Stimulated activated effector memory CD8-positive, alpha-beta T cell treated with anti-CD3 and anti-CD28 coated beads, Interleukin-12 subunit alpha, Interleukin-12 subunit beta, amount 100 ng/mL, for 72 hours (primary cell): ENCODE results near the gene WRAP73.

Experiments used
- ATAC-seq: fragments of 150-1000 bp; cut with Tn5 transposase; 2 replicates; pipeline ENCODE4 v1.10.0; 2021
- DNase-seq, 2 donors: peaks; one replicate each; pipeline ENCODE4 v3.0.0; 2021 to 2022; ENCODE audit warnings: low spot score in 2 of 2
- H3K27ac Mint-ChIP-seq: one replicate; pipeline ENCODE4 v1.8.0; 2022; ENCODE audit warnings: mild to moderate bottlenecking, mixed read lengths
- H3K36me3 Mint-ChIP-seq: one replicate; pipeline ENCODE4 v1.8.0; 2022; ENCODE audit warnings: mild to moderate bottlenecking, mixed read lengths
- H3K4me1 Mint-ChIP-seq: one replicate; pipeline ENCODE4 v1.8.0; 2022; ENCODE audit warnings: mixed read lengths
- H3K4me3 Mint-ChIP-seq: one replicate; pipeline ENCODE4 v1.8.0; 2022; ENCODE audit warnings: mild to moderate bottlenecking, mixed read lengths
- H3K9me3 Mint-ChIP-seq: one replicate; pipeline ENCODE4 v1.8.0; 2022; ENCODE audit warnings: mixed read lengths

Gene WRAP73

DNA sequence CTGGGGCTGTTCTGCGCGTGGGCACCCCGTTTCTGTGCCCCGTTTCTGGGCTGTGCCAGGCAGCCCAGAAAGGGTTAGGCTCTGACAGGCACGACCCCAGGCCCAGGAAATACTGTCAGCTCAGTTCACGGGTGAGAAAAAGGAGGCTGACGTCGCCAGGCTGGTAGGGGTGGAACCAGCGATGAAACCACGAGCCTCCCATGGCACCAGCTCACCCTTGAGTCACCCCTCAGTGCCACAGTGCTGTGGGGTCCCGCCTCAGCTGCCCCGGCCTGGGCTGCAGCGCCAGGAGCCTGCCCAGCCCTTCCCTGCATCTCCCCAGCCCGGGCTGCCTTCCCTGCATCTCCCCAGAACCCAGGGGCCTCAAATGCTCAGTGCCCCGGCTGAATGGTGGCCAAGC lies 50.1 kb downstream of the WRAP73 start:
- Mint-ChIP-seq H3K36me3 (no peaks in the 10 kb centered on the region), H3K27ac (no peak overlapping the region), H3K4me3 (no peak overlapping the region), H3K4me1 (peaks cover 16% of the 10 kb centered on the region), H3K9me3 (no peaks in the 10 kb centered on the region)
- no peak for ATAC-seq
- no peak for DNase-seq

DNA sequence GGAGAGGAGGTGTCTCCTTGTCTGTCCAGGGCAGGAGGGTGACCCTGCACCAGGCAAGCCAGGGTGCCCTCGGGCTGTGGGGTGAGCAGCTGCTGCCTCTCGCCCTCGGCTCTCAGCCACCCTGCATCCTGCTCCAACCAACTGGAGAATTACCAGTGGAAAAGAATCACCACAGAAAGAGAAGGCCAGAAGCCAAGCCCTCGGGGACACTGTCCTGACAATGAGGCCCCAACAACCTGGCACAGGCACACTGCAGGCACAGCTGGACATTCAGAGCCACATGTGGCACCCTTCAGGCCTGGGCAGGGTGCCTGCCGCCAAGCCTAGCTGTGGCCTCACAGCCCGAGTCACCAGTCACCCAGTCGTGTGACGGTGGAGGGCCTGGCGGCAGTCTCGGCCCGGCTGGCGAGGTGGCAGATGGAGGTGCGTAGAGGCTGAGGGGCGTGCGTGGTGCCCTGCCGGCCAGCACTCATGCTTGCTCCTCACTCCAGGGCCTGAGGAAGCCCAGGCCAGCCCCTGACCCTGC lies 50.6 kb downstream of the WRAP73 start:
- peak overlapping the region; percentile 57 for H3K4me3 Mint-ChIP-seq
- no peaks in the 10 kb centered on the region for H3K9me3 Mint-ChIP-seq
- peaks cover 16% of the 10 kb centered on the region for H3K4me1 Mint-ChIP-seq
- DNase-seq: no peak
- no peak for ATAC-seq
- peak overlapping the region; percentile 52 for H3K27ac Mint-ChIP-seq
- no peaks in the 10 kb centered on the region for H3K36me3 Mint-ChIP-seq

DNA sequence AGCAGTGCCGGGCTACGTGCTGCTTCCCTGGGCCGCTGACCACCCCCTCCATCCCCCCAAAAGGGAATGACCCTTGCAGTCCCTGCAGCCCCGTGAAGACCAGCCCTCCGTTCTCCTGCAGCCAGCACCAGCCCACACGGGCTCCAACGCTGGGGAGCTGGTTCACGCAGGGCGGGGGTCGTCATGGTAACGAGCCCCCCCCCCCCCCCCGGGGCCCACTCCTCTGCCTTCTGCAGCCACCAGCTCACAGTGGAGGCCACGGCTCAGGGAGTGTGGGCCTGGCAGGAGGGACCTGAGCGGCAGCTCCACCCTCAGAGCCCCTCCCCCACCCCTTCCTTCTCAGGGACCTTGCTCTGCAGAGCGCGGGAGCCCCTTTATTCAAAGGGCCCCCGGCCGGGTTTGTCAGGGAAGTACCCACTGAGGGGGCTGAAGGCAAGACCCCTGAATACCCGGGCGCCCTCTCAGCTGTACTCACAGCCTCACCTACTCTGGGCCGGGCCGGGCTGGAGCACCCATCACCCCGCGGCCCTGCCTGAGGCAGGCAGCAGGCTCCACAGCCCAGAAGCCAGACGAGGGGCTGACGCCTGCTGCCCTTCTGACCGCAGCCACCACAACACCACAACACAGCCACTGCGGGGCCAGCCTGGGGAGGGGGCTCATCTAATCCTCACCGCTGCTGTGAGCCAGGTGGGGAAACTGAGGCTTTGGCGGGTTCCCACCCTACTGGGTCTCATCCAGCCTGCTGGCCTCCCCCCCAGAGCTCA lies 51.2 kb downstream of the WRAP73 start:
- H3K27ac Mint-ChIP-seq: peak overlapping the region; percentile 52
- peak overlapping the region; percentile 57 for H3K4me3 Mint-ChIP-seq
- H3K9me3 Mint-ChIP-seq: no peaks in the 10 kb centered on the region
- no peak for DNase-seq
- H3K36me3 Mint-ChIP-seq: no peaks in the 10 kb centered on the region
- peaks cover 16% of the 10 kb centered on the region for H3K4me1 Mint-ChIP-seq
- no peak for ATAC-seq

DNA sequence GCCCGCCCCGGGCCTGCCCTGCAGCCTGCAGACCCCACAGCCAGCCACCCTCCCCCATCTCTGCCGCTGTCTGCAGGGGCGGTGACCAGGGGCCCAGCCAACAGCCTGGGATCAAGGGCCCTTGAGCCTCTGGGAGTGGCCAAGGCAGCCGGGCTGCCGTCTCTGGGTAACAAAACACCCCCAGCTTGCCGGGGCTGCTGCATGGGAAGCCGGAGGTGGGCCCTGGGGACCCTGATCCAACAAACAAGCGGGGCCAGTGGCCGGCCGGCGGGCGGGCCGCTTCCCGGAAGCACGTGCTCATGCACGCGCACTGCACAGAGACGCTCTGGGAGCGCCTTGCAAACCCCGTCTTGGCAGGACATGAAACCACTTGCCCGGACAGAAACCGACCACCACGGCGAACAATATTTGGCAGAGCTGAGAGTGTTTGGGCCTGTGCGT lies 51.8 kb downstream of the WRAP73 start:
- Mint-ChIP-seq H3K9me3 (no peaks in the 10 kb centered on the region), H3K36me3 (no peaks in the 10 kb centered on the region), H3K4me3 (peak overlapping the region; percentile 57), H3K4me1 (peaks cover 16% of the 10 kb centered on the region), H3K27ac (no peak overlapping the region)
- DNase-seq: no peak
- no peak for ATAC-seq

DNA sequence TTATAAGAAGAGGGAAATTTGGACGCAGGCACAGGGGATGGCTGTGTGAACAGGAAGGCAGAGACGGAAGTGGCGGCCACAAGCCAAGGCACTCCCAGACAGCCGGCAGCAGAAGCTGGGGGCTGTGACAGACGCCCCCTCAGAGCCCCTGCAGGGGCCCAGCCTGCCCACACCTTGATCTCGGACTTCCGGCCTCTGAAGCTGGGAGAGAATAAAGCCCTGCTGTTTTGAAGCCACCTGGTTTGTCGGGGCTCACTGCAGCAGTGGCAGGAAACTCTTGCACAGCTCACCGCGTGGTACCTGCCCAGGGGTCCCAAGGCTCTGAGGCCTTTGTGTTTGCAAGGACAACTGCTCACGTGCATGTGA lies 52.3 kb downstream of the WRAP73 start:
- no peak for DNase-seq

DNA sequence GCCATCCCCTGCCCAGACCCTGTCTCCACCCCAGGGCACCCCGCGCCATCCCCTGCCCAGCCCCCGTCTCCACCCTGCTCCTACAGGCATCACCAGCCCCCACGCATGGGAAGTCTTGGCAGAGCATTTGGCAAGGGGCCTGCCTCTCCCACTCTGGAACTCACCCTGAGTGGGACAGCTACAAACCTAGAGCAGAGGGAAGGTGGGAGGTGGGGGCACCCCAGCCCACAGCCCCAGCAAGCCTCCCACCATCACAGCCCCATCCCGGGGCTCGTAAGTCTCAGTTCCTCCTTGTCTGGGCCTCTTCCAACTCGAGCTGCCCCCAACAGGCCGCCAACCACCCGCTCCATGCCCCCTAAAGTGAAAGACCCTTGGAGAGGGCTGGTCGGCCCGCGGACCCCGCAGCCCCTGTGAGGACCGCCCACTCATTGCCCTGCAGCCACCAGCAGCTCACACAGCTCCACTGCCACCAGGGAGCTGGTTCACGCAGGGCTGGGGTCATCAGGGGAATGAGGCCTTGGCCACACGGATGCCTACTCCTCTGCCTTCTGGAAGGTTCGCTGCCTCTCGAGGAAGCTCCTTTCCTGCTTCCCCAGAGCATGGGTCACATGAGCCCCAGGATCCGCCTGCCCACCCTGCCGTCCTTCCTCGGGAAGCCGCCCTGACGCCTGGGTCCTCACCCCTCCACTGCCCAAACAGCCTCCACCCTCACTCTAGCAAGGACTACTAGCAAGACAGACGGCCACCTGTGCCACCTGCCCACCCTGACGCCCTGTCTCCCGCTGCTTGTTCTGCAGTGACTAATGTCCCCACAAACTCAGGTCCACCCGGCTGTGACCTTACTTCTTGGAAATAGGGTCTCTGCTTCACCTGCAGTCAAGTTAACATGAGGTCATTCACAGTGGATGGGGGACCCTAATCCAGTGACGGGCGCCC lies 53.0 kb downstream of the WRAP73 start:
- no peaks in the 10 kb centered on the region for H3K9me3 Mint-ChIP-seq
- H3K4me1 Mint-ChIP-seq: peaks cover 16% of the 10 kb centered on the region
- peak overlapping the region; percentile 73 for H3K27ac Mint-ChIP-seq
- H3K4me3 Mint-ChIP-seq: peak overlapping the region; percentile 57
- H3K36me3 Mint-ChIP-seq: no peaks in the 10 kb centered on the region
- DNase-seq (no peak), ATAC-seq (no peak)

More for the DNA sequence above, 52.3 kb downstream of the WRAP73 start:
- Mint-ChIP-seq H3K4me3 (peak overlapping the region; percentile 57), H3K4me1 (peaks cover 16% of the 10 kb centered on the region), H3K9me3 (no peaks in the 10 kb centered on the region), H3K36me3 (no peaks in the 10 kb centered on the region), H3K27ac (peak overlapping the region; percentile 73)
- ATAC-seq: peak; percentile 31

DNA sequence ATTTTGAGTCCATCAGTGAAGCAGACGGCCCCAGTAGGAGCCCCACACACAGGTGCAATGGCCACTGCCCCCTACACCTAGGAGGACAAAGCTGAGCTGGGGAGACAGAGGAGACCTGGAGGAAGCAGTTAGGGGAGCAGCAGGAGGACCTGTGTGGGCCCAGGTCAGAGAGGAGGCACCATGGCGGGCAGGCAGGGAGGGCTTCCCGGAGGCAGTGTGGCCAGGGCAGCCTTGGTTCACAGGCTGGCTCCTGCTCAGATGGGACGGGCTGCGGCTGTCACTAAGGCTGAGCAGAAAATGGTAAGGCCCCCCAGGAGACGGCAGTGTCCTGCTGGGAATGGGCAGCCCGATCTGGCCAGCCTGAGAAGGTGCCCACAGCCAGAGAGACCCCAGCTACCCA lies 54.0 kb downstream of the WRAP73 start:
- Mint-ChIP-seq H3K27ac (no peak overlapping the region), H3K9me3 (no peaks in the 10 kb centered on the region), H3K4me1 (peaks cover 16% of the 10 kb centered on the region), H3K4me3 (no peak overlapping the region), H3K36me3 (no peaks in the 10 kb centered on the region)
- DNase-seq (no peak), ATAC-seq (no peak)

DNA sequence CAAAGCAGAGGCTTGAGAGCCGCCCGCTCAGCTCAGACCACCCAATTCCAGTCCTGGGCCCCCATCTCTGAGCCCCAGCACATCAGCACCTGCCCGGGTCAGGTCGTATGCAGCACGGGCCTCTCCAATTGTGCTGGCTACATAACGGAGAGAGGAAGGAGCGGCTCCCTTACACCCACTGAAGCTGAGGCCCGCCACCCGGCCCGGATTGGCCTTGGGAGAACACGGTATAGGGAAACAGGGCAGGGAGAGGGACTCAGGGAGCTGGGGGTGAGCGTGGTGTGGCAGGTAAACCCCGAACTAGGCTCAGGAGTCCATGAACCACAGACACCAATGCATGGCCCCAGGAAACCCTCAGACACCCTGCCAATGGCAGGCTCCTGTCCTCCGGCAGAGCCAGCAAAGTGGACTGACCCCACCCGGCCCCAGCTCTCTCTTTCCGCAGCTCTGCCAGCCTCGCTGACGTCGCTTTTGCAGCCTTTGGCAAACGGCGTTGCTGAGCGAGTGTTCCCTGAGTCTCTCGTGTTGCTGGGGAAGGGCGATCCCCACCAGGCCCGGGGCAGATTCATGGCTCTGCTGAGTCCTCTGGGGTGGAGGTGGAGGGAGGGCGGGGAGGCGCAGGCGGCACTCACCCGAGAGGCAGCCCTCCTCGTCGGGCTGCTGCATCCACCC lies 55.1 kb downstream of the WRAP73 start:
- H3K27ac Mint-ChIP-seq: no peak overlapping the region
- no peaks in the 10 kb centered on the region for H3K36me3 Mint-ChIP-seq
- ATAC-seq (no peak), DNase-seq (no peak)
- peaks cover 16% of the 10 kb centered on the region for H3K4me1 Mint-ChIP-seq
- H3K9me3 Mint-ChIP-seq: no peaks in the 10 kb centered on the region
- H3K4me3 Mint-ChIP-seq: no peak overlapping the region

DNA sequence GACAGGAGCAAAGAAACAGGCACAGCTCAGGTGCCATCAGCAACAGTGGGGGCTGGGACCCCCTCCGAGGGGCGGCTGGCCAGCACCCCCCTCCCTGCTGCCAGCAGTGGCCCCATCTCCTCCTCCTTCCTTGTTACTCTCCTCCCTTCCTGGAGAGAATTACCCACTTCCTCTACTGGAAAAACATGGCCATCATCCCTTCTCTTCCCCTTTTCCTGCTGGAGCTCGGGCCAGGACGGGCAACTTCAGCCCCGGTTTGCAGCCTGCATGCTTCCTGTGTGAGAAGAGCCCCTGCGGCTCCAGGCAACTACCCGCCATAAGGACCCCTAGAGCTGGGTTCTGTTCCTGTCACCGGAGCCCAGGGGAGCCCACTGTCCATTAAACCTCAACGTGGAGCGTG lies 56.2 kb downstream of the WRAP73 start:
- Mint-ChIP-seq H3K4me1 (peaks cover 16% of the 10 kb centered on the region), H3K27ac (no peak overlapping the region), H3K9me3 (no peaks in the 10 kb centered on the region), H3K36me3 (no peaks in the 10 kb centered on the region), H3K4me3 (no peak overlapping the region)
- no peak for DNase-seq
- no peak for ATAC-seq

DNA sequence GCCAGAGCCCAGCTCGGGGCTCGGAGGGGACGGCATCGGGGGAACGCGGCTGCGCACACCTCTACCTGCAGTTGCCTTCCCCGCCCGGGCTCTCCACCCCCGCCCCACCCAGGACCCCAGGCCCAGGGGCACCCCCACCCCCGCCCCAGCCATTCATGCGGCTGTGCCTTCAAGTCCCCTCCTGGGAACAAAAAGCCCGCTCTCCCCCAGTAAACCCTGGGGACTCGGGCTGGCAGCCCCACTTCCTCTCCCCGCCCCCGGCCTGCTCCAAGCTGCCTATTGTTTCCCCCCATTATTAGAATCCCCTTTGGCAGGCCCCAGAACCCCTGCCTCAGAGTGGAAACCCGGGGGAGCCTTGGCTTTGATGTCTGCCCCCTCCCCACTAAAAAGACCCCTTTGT lies 56.6 kb downstream of the WRAP73 start:
- Mint-ChIP-seq H3K4me3 (no peak overlapping the region), H3K27ac (no peak overlapping the region), H3K9me3 (no peaks in the 10 kb centered on the region), H3K4me1 (peaks cover 14% of the 10 kb centered on the region), H3K36me3 (no peaks in the 10 kb centered on the region)
- ATAC-seq (no peak), DNase-seq (no peak)

DNA sequence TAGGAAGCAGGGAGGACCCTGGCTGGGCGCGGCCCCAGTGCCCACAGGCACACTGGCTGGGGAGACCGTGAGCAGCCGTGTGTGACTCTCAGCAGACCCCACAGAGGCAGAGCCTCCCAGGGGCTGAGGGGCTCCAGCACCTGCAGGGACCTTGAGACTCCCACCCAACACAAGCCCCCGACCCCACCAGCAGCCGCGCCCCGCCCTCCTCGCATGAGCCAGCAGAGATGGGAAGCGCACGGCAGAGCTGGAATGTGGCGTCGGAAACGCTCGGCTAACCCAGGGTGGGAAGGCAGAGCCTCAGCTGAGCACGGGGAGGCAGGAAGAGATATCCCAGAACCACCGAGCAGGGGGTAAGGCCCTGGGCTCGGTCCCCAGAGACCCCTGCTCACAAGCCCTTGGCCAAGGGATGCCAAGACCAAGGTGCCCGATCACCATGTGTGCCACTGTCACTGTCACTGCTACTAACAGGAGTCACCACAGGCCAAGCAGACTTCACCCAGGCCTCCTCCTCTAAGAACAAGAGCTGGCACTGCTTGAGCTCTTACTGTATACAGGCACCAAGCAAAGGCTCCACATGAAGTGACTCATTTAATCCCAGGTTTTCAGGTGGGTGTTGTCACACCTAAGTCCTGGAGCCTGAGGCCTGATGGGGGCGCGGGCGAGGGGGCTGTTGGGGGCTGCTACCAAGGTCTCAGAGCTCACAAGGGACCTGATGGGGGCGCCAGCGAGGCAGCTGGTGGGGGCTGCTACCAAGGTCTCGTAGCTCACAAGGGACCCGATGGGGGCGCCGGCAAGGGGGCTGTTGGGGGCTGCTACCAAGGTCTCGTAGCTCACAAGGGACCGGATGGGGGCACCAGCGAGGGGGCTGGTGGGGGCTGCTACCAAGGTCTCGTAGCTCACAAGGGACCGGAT lies 58.7 kb downstream of the WRAP73 start:
- DNase-seq (no peak), ATAC-seq (no peak)
- Mint-ChIP-seq H3K9me3 (no peaks in the 10 kb centered on the region), H3K36me3 (no peaks in the 10 kb centered on the region), H3K4me3 (no peak overlapping the region), H3K27ac (no peak overlapping the region), H3K4me1 (no peaks in the 10 kb centered on the region)

DNA sequence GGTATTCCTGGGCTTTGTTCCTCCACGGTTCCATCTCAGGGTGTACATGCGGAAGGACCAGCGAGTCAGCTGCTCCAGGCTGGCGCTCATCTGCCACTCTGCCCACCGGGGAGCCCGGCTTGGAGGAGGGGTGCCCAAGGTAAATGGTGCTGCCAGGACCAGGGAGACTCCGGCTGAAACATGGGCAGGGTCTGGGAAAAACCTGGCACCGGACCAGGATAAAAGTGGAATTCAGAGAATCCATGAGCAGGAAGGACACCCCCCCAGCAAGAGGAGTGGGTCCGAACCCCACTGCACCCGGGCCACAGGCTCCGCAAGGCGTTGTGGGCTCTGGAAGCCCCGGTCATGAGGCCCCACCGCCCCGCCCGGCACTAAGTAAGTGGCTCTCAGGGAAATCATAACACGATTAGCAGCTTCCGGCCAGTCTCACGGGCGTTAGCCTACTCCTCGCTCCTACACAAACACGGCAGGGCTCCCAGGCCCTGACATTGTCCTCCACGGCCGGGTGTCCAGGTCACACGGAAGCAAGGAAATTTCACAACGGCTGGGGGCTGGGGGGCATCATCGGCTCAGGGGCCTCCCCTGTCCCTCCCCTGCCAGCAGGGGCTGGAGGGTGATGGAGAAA lies 59.7 kb downstream of the WRAP73 start:
- Mint-ChIP-seq H3K36me3 (no peaks in the 10 kb centered on the region), H3K4me1 (no peaks in the 10 kb centered on the region), H3K4me3 (no peak overlapping the region), H3K27ac (no peak overlapping the region), H3K9me3 (no peaks in the 10 kb centered on the region)
- ATAC-seq (no peak), DNase-seq (no peak)

DNA sequence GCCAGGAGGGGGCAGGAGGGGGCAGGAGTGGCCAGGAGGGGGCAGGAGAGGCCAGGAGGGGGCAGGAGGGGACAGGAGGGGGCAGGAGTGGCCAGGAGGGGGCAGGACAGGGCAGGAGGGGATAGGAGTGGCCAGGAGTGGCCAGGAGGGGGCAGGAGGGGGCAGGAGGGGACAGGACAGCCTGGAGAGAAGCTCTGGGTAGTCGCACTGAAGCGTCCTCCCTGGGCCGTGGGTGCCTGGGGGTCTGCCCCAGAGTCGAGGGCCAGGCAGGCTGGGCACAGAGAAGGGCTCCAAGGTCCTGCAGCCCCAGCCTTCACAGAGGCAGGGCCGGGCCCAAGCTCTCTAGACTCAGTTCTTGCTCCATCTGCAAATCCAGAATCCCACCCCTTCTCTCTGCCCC lies 61.5 kb downstream of the WRAP73 start:
- Mint-ChIP-seq H3K36me3 (no peaks in the 10 kb centered on the region), H3K9me3 (no peaks in the 10 kb centered on the region), H3K4me3 (no peak overlapping the region), H3K27ac (peak overlapping the region; percentile 9), H3K4me1 (no peaks in the 10 kb centered on the region)
- DNase-seq (no peak), ATAC-seq (no peak)
